HG02623 (cell line): ENCODE data around the gene ITIH5.

Experiments
- ATAC-seq: cut with Tn5 transposase; IDR thresholded peaks from one replicate; pipeline ENCODE4 v1.9.1; 2021; ENCODE audit warnings: moderate library complexity; ENCODE audit not compliant: unreplicated experiment

Gene ITIH5

GRCh38 chr10:7526017-7526400 is 140.8 kb downstream of the ITIH5 start:
- no peak for ATAC-seq

GRCh38 chr10:7525314-7526016 is 141.3 kb downstream of the ITIH5 start:
- peak; percentile 71 for ATAC-seq

GRCh38 chr10:7523656-7524055 is 143.1 kb downstream of the ITIH5 start:
- no peak for ATAC-seq

- ATAC-seq: peak; percentile 66
These were observed 146.0 kb downstream of the ITIH5 start for GRCh38 chr10:7520507-7521485.

GRCh38 chr10:7519351-7519750 is 147.4 kb downstream of the ITIH5 start:
- no peak for ATAC-seq

- no peak for ATAC-seq
These were observed 148.1 kb downstream of the ITIH5 start for GRCh38 chr10:7518693-7519092.

- ATAC-seq: no peak
These were observed 151.3 kb downstream of the ITIH5 start for GRCh38 chr10:7515439-7515838.

- no peak for ATAC-seq
These were observed 152.8 kb downstream of the ITIH5 start for GRCh38 chr10:7513936-7514335.

GRCh38 chr10:7513455-7513854 is 153.3 kb downstream of the ITIH5 start:
- ATAC-seq: no peak

- ATAC-seq: no peak
These were observed 154.3 kb downstream of the ITIH5 start for GRCh38 chr10:7512487-7512886.

GRCh38 chr10:7511612-7512011 is 155.2 kb downstream of the ITIH5 start:
- no peak for ATAC-seq
